OCI-LY3 (cell line): ENCODE measurements around the gene SLC7A6OS.

ENCODE experiments used
- EZH2phosphoT487 ChIP-seq: fragments of 200-600 bp; shearing (Covaris generic); IDR thresholded peaks from 2 replicates; pipeline ENCODE4 v1.6.1; 2018; ENCODE audit warnings: antibody characterized with exemption, mixed run types, low read depth
- TF ChIP-seq, protein P1 (sequence below): fragments of 200-600, 300-600 bp; sonication (generic); IDR thresholded peaks from 2 replicates; pipeline ENCODE4 v1.5.1; 2014; ENCODE audit warnings: antibody characterized with exemption, low read length, low read depth

DNA sequence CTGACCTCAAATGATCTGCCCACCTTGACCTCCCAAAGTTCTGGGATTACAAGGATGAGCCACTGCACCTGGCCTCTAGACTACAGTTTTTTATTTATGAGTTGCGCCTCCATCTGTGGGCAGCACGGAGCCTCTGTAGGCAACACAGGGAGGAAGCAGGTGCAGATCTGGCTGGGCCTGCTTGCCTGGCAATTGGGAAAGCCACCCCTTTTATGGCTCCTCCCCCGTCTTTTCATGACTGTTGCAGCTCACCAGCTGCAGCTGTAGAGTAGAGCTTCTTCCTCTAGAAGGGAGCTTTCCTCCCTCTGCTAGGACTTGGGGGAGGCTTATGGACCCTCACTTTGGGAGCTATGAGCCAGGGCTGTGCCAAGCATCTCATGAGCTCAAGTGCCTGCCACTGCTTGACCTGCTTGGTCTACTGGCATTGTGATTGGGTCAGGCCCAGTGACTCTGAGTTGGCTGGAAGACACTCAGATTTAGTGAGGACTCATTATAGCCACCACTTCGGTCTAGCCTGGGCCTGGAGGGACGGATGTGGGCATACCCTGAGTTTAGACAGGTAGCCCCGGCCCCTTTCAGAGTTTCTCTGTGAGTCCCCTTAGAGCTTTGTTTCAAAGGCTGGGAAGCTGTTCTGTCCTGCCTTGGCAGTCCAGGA is 53.4 kb downstream of the SLC7A6OS start:
- TF ChIP-seq, protein P1, sequence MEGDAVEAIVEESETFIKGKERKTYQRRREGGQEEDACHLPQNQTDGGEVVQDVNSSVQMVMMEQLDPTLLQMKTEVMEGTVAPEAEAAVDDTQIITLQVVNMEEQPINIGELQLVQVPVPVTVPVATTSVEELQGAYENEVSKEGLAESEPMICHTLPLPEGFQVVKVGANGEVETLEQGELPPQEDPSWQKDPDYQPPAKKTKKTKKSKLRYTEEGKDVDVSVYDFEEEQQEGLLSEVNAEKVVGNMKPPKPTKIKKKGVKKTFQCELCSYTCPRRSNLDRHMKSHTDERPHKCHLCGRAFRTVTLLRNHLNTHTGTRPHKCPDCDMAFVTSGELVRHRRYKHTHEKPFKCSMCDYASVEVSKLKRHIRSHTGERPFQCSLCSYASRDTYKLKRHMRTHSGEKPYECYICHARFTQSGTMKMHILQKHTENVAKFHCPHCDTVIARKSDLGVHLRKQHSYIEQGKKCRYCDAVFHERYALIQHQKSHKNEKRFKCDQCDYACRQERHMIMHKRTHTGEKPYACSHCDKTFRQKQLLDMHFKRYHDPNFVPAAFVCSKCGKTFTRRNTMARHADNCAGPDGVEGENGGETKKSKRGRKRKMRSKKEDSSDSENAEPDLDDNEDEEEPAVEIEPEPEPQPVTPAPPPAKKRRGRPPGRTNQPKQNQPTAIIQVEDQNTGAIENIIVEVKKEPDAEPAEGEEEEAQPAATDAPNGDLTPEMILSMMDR = no peak
- no peak for TF ChIP-seq EZH2phosphoT487
